ENCODE data around the gene SLC7A1.
A peak's percentile ranks its signal among the peaks of the same experiment; 100 is the strongest.

The SLC7A1 gene

DNA sequence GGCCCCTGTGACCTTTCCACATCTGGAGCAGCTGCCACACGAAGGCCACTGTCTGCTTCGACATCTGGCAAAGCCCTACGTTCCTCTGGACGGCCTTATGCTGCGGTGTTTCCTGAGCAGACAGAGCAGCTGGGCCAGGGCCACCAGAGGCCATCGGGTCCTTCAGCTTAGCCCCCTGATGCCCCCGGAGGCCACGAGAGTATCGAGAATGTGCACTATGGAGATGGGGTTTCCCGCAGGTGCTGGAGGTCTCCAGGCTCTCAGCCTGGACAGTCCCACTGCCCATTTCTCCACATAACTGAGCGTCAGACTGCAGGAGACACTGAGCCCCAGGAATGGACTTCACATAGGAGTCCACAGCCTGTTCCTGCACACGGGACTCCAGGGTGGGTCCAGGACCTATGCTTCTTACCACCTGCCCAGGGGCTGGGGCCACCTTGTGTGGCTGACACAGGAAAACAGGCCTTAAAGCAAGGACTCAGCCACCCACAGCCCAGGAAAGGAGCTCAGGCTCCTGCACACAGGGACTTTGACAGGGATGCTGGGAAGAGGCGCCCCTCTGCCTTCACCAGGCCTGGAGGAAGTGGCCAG is 80.7 kb downstream of the SLC7A1 start:
- no peak for DNase-seq
- Mint-ChIP-seq H3K4me3 (no peak overlapping the region), H3K27ac (peak overlapping the region; percentile 36), H3K36me3 (ENCODE audit: low read depth) (peaks cover 10% of the 10 kb centered on the region), H3K4me1 (peaks cover 41% of the 10 kb centered on the region), H3K27me3 (ENCODE audit: low read depth, poor library complexity) (peaks cover 3% of the 10 kb centered on the region), H3K9me3 (no peaks in the 10 kb centered on the region)
- TF ChIP-seq, protein P1, sequence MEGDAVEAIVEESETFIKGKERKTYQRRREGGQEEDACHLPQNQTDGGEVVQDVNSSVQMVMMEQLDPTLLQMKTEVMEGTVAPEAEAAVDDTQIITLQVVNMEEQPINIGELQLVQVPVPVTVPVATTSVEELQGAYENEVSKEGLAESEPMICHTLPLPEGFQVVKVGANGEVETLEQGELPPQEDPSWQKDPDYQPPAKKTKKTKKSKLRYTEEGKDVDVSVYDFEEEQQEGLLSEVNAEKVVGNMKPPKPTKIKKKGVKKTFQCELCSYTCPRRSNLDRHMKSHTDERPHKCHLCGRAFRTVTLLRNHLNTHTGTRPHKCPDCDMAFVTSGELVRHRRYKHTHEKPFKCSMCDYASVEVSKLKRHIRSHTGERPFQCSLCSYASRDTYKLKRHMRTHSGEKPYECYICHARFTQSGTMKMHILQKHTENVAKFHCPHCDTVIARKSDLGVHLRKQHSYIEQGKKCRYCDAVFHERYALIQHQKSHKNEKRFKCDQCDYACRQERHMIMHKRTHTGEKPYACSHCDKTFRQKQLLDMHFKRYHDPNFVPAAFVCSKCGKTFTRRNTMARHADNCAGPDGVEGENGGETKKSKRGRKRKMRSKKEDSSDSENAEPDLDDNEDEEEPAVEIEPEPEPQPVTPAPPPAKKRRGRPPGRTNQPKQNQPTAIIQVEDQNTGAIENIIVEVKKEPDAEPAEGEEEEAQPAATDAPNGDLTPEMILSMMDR (IDR thresholded peaks at IDR 0.05): no peak

DNA sequence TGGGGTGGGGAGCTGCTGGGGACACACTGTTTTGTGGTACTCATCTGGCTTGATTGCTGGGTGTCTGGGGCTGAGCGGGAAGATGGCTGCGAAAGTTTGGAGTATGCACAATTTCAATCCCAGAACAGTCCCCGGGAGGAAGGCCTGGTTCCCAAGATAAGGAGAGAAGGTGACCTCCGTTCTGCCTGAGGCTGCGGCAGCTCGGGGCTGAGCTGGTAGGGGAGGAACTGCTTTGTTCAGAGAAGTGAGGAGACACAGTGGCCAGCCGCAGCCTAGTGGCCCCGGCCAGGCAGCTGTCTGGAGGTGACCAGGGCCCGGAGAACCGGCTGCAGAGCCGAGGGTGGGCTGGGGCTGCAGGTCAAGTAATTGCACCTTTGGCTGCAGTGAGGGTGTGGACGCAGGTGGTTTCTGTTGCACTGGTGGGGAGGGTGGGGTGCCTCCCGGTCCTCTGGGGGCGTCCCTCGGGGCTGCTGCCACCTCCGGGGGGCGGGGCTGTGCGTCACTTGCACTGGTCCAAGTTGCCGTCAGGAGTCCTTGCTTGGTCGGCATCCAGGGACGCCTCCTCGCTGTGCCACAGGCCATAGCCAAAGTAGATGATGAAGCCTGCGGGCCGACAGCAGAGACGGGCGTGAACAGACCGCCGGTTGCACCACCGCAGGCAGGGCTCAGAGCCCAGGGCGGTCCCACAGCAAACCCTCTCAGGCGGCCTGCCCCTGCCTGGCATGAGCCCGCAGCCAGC is 81.3 kb downstream of the SLC7A1 start:
- Mint-ChIP-seq H3K9me3 (no peaks in the 10 kb centered on the region), H3K36me3 (ENCODE audit: low read depth) (peaks cover 9% of the 10 kb centered on the region), H3K27ac (peak overlapping the region; percentile 87), H3K4me3 (no peak overlapping the region), H3K4me1 (peaks cover 48% of the 10 kb centered on the region), H3K27me3 (ENCODE audit: low read depth, poor library complexity) (peaks cover 3% of the 10 kb centered on the region)
- TF ChIP-seq, protein P1 (IDR thresholded peaks at IDR 0.05): no peak
- DNase-seq: no peak

DNA sequence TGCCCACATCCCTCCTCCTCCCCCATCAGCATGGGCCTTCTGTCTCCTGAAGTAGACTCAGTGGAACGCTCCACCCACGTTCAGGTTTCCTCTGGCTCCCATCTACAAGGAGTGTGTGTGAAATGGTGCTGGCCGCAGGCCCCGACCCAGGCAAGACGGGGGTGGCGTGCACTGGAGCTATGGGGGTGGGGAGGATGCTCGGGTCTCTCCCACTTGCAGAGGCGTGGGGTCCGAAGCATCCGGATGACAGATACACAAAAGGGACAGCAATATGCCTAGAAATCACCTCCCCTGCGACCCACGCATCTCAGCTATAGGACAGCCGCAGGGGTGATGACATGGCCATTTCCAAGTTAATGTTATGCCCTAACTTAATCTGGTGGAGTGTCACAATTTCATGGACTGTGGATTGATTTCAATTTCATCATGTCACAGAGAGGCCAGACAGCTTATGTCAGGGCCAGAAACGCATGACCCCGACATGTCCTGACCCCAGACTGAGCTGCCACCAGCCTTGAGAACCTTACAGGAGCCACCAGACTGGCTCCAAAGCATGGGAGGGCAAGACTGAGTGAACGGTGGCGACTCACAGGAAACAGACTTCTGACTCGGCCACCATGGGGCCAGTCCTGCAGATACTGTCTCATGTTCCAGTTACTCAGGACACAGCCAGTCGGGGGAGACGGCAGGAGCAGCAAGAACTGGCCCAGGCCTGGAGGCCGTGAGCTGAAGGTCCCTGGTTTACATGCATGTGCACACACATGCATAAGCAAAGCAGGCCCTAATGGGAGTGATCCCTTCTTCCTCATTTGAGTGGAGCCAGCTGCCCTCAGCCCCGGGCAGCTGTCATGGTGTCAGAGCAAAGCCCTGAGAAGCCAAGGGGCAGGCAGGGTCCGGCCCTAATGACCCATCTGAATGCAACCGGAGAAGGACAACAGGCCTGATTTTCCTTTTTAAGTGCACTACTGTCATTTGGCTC is 82.2 kb downstream of the SLC7A1 start:
- TF ChIP-seq, protein P1 (IDR thresholded peaks at IDR 0.05): no peak
- Mint-ChIP-seq H3K4me1 (peaks cover 56% of the 10 kb centered on the region), H3K9me3 (no peaks in the 10 kb centered on the region), H3K4me3 (no peak overlapping the region), H3K27me3 (ENCODE audit: low read depth, poor library complexity) (peaks cover 3% of the 10 kb centered on the region), H3K27ac (peak overlapping the region; percentile 87), H3K36me3 (ENCODE audit: low read depth) (peaks cover 9% of the 10 kb centered on the region)
- DNase-seq: no peak

DNA sequence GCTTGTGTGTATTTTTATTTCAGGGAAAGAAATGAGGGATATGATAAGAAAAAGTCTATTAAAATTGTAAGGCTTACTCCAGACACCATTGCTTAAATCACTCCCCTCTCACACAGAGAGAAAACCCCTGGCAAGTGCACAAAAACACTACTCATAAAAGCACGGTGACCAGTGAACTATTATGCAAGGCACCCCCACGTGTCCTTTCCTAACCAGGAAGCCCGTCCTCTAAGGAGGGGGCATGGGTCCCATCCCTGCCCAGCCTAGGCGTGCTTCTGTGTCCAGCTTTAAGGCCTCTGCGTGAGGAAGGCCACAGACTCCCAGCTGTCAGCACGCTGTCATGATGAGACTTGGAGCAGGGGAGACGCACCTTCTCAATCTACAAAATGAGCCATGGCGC is 83.5 kb downstream of the SLC7A1 start:
- H3K36me3 Mint-ChIP-seq (ENCODE audit: low read depth): peaks cover 9% of the 10 kb centered on the region
- no peak for DNase-seq
- H3K27ac Mint-ChIP-seq: no peak overlapping the region
- H3K9me3 Mint-ChIP-seq: no peaks in the 10 kb centered on the region
- no peaks in the 10 kb centered on the region for H3K27me3 Mint-ChIP-seq (ENCODE audit: low read depth, poor library complexity)
- TF ChIP-seq, protein P1 (IDR thresholded peaks at IDR 0.05): no peak
- peaks cover 69% of the 10 kb centered on the region for H3K4me1 Mint-ChIP-seq
- H3K4me3 Mint-ChIP-seq: no peak overlapping the region

DNA sequence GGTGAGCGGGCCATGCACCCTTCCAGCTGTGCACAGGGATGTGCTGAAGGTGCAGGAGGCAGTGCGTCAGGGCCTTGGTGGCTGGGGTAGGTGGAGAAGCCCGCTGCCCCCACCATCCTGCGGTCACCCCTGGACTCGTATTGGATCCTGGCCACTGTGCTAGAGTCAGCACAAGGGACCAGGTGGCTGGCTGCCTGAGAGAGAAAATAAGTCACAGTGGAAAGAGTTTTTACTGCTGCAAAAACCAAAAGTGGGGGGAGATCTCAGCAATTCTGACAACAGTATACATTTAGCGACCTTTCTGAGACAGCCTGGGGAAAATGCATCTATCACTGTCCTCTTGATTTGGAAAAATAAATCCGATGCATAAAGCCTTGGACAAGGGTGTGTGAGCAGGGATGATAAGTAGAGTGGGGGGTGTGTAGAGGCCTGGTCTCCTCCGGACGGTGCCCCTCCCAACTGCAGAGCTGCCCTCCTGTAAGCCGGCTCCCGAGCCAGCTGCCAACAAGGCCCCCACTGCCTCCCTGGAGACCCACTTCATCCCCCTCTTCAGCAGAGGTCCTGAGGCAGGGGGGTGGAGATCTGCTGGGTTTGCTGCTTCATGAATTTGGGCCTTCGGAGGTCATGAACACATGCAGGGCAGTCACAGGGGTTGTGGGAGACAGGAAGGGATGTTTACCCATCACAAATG is 84.2 kb downstream of the SLC7A1 start:
- Mint-ChIP-seq H3K27me3 (ENCODE audit: low read depth, poor library complexity) (no peaks in the 10 kb centered on the region), H3K9me3 (no peaks in the 10 kb centered on the region), H3K4me1 (peaks cover 70% of the 10 kb centered on the region), H3K4me3 (no peak overlapping the region), H3K36me3 (ENCODE audit: low read depth) (peaks cover 9% of the 10 kb centered on the region), H3K27ac (no peak overlapping the region)
- no peak for DNase-seq
- TF ChIP-seq, protein P1 (IDR thresholded peaks at IDR 0.05): no peak
